DMS79 (cell line): ENCODE data around the gene CCDC38.
A peak's percentile ranks its signal among the peaks of the same experiment; 100 is the strongest.
"Not testable (repeated sequence)": the region's sequence is repeated elsewhere in the genome, so short reads cannot be mapped to it uniquely, and the experiment has no call there.

Experiments used
- DNase-seq: peaks from one replicate; lab custom pipeline; 2025; lab: John Stamatoyannopoulos, UW

The CCDC38 gene

GRCh38 chr12:95942524-95943329, at the start of gene CCDC38:
Gene CCDC38 (minus strand): TSS chr12:95942614. CDS start chr12:95936509, 6,105 bp downstream.
- peak; percentile 46 for DNase-seq

DNA sequence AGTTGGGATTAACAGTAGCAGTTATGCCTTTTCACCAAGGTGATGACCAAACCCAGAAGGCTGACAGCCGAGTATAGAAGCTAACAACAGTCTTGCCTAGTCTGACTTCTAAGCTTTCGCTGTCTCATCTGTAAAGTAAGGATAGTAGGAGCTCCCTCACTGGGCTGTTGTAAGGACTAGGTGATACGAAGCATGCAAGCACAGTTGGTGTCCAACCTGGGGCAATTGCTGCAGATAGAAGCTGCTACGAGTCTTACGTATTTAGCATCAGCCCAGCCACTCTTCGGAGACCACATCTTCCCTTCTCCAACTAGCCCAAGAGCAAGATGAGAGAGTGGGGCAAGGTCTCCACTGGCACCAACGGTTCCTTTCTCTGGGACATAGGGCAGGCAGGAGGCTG, 47.7 kb upstream of the CCDC38 start:
- no peak for DNase-seq

DNA sequence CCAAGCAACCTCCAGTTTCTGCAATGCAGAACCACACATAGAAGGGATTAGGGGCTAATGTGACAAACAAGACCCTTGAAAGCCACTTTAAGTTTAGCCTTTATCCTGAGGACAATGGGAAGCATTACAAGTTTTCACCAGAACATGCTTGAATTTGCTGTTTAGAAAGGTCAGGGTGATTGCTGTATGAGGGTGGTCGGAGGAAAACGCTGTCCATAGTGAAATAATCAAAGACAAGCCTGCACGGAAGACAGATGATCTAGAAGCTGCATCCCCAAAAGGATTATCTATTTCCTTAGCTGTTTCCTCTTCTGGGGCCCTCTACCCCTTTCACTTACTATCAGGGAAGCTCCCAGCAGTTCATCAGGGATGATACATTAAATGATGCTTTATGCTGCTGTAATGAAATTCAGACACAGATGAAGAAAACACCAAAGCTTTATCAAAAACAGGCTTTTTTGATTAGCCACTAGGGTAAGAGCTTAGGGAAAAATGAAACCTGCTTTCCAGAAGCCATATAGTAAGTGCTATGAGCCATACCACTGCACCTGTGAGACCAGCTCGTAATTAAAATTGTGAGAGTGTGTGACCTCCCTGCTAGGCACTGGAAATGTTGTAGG, 47.2 kb upstream of the CCDC38 start:
- no peak for DNase-seq

GRCh38 chr12:95988506-95989275, 46.3 kb upstream of the CCDC38 start:
- no peak for DNase-seq

- no peak for DNase-seq
These were observed 44.5 kb upstream of the CCDC38 start for GRCh38 chr12:95986635-95987570.

GRCh38 chr12:95984682-95985081, 42.3 kb upstream of the CCDC38 start:
- DNase-seq: no peak

- no peak for DNase-seq
These were observed 40.2 kb upstream of the CCDC38 start for GRCh38 chr12:95982602-95983001.

DNA sequence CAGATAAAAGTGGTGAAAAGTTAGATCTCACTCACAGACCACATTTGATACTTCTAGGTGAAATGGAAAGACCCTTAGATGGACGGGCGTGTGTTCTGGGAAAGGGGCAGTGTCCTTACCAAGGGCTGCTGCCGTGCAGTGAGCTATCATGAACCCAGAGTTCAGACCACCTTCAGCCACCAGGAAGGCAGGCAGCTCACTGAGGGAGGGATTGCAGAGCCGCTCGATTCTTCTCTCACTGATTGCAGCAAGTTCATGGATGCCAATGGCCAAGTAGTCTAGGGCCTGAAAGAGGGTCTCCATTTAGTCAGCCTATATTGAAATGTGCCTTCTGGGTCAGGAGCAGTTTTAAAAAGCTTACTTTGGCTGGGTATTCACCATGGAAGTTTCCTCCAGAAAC, 38.0 kb upstream of the CCDC38 start:
- no peak for DNase-seq

DNA sequence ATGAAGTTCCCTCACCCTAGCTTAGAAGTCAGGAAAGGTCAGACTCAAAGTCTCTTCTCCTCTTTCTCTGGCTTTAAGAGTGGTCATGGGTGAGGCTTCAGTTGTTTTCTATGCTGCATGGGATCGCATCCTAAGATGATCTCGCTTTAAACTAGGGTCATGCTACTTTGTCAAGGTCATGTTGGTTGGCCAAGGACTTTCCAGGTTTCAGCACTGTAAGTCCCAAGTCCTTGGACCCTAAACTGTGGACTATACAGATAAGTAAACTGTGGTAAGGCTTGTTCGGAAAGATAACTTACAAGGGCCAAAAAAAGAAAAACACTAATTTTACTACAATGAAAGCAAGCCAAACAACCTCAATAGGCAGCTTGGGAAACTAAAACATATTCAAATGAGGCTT, 36.4 kb upstream of the CCDC38 start:
- no peak for DNase-seq

GRCh38 chr12:95978351-95978750, 35.9 kb upstream of the CCDC38 start:
- no peak for DNase-seq

DNA sequence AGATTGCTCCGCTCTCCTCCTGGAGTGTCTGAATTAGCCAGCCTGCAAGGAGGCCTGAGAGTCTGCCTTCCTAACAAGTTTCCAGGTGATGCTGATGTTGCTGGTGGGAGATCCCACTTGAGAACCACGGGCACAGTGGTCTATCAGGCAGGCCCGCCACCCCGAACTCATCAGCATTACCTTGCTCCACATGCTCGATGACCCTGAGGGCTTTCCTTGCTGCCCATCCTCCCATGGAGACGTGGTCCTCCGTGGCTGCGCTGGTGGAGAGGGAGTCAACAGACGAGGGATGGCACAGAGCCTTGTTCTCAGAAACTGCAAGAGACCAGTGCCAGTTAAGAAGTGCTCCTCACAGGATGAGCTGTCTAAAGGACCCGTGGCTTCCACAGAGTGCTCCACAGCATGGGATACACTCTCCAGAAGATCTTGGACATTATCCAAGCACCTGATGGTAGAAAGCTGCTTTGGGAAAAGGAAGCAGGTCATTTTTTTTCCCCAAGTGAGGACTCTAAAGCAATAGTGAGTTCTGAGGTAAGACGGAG, 35.4 kb upstream of the CCDC38 start:
- peak; percentile 5 for DNase-seq

DNA sequence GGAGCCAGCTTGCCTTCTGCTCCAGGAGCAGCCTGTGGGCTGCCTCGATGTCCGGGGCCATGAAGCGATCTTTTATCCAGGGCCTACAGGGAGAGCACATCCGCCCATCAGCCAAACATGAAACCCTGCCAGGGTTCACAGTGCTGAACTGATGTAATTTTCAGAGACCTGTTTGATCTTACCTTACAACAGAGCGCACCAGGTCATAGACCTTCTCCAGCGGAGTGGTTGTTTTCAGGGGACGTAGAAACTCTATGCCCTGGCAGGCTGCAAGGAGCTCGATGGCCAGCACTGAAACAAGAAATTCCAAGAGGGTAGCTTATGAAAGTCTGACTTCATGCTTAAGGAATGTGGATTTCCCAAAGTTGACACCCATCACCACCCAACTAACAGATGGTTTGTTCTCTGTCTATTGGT, 34.0 kb upstream of the CCDC38 start:
- no peak for DNase-seq

- DNase-seq: no peak
These were observed 33.1 kb upstream of the CCDC38 start for GRCh38 chr12:95975491-95975890.

GRCh38 chr12:95974358-95974757, 31.9 kb upstream of the CCDC38 start:
- no peak for DNase-seq

- no peak for DNase-seq
These were observed 30.5 kb upstream of the CCDC38 start for GRCh38 chr12:95972832-95973456.

- no peak for DNase-seq
These were observed 28.5 kb upstream of the CCDC38 start for GRCh38 chr12:95970905-95971304.

DNA sequence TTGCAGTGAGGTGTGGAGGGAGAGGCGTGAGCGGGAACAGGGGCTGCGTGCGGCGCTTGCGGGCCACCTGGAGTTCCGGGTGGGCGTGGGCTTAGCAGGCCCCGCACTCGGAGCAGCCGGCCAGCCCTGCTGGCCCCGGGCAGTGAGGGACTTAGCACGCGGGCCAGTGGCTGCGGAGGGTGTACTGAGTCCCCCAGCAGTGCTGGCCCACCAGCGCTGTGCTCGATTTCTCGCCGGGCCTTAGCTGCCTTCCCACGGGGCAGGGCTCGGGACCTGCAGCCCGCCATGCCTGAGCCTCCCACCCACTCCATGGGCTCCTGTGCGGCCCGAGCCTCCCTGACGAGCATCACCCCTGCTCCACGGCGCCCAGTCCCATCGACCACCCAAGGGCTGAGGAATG, 26.7 kb upstream of the CCDC38 start:
- DNase-seq: not testable (repeated sequence)

DNA sequence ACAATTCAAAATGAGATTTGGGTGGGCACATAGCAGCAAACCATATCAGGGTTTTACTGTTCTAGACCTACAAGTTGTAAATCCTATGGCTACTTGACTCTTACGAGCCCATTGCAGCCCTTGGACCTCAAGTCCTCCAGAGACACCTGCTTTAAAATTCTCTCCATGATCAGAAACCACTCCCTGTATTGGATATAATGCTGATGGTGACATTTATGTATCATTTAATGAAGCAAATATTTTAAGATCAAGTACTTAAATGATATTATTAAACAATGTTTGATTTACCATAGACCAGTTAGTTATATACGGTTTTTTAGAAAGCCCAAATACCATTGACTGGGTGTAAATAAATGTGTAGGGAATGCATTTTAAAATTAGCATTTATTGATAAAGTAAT, 24.9 kb upstream of the CCDC38 start:
- no peak for DNase-seq

DNA sequence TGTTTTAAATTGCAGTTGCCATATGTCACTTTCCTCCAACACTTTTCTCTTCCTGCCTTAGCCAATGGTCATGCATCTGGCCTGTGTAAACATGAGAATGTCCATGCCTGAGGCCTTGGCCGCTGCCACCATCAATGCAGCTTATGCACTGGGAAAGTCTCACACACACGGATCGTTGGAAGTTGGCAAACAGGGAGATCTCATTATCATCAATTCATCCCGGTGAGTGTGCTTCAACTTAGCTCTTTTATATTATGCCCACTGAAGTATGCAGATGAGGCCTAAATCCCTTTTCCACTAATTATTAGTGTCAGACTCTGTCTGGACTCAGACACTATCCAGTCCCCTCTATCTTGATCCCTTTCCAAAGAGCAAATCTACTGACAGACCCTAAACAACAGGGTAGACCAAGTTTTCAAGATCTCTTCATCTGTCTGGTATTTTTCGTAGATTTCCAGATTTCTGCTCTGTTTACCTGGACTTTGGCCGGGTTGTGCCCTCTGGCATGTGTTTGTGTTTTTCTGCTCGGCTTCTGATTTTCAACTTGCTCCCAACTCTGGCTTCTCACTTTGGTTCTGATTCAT, 24.0 kb upstream of the CCDC38 start:
- no peak for DNase-seq

DNA sequence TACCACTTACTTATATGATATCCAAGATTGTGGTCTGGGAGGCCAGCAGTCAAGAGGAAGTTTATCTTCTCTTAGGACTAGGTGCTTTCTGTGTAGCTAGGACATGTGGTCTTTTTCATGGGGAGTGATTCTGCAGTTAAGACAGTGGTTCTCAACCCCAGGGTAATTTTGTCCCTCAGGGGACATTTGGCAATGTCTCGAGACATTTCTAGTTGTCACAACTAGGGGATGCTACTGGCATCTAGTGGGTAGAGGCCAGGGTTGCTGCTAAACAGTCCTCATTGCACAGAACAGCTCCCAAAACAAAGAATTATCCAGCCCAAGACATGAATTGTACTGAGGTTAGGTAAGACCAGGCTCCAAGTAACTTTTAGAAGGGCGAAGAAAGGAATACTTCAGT, 20.7 kb upstream of the CCDC38 start:
- no peak for DNase-seq

DNA sequence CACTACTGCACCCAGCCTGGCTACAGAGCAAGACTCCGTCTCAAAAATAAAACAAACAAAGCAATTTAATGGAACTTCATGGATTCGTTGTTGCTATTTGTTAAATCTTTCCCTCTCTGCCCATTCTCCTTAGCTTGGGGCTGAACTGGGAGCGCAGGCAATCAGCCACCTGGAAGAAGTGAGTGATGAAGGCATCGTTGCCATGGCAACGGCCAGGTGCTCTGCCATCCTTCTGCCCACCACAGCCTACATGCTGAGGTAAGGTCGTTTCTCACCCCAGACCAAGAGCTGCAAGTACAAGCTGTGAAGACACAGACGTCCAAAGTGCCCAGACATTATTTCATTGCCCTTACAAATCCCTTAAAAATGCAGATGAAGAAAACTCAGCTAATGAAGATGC, 19.8 kb upstream of the CCDC38 start:
- peak; percentile 30 for DNase-seq
